Naive B cell (primary cell): ENCODE data around the gene TP53BP2. TPM values are rescaled to one million over a fixed set of nuclear protein-coding genes. Genes with fewer than 3 reads are reported as not detected.
"Not testable (repeated sequence)": the region's sequence is repeated elsewhere in the genome, so short reads cannot be mapped to it uniquely, and the experiment has no call there.

ENCODE experiments used
- ATAC-seq, 2 donors: fragments of 150-1000 bp; cut with Tn5 transposase; 2 replicates each; pipeline ENCODE4 v1.10.0; 2021; ENCODE audit warnings: low read depth in 2 of 2, mild to moderate bottlenecking in 2 of 2, moderate library complexity in 2 of 2
- DNase-seq: peaks from one replicate; pipeline ENCODE4 v3.0.0; 2022
- H3K27ac Mint-ChIP-seq, 6 donors: one replicate each; pipeline ENCODE4 v1.8.0; 2020 to 2022; ENCODE audit warnings: mild to moderate bottlenecking in 6 of 6, mixed read lengths in 6 of 6, moderate library complexity in 5 of 6, inconsistent platforms in 2 of 6
- H3K27me3 Mint-ChIP-seq, 3 donors: one replicate each; pipeline ENCODE4 v1.8.0; 2021 to 2022; ENCODE audit warnings: mixed read lengths in 3 of 3, mild to moderate bottlenecking in 1 of 3
- H3K36me3 Mint-ChIP-seq, 2 donors: one replicate each; pipeline ENCODE4 v1.8.0; 2020 to 2022; ENCODE audit warnings: mixed read lengths in 2 of 2, inconsistent platforms in 1 of 2, mild to moderate bottlenecking in 1 of 2
- H3K4me1 Mint-ChIP-seq, 3 donors: one replicate each; pipeline ENCODE4 v1.8.0; 2020 to 2022; ENCODE audit warnings: mixed read lengths in 3 of 3, inconsistent platforms in 1 of 3, mild to moderate bottlenecking in 1 of 3, moderate library complexity in 1 of 3
- H3K4me3 Mint-ChIP-seq, 8 donors: one replicate each; pipeline ENCODE4 v1.8.0; 2020 to 2022; ENCODE audit warnings: mild to moderate bottlenecking in 8 of 8, mixed read lengths in 8 of 8, moderate library complexity in 8 of 8, inconsistent platforms in 2 of 8
- H3K9me3 Mint-ChIP-seq, 7 donors: one replicate each; pipeline ENCODE4 v1.8.0; 2020 to 2022; ENCODE audit warnings: mixed read lengths in 7 of 7, mild to moderate bottlenecking in 5 of 7, inconsistent platforms in 2 of 7, moderate library complexity in 1 of 7
- polyA plus RNA-seq, 6 donors: library from polyadenylated mRNA; unstranded; fragments of 300-500 nt; fragmentation: Illumina TruSeq; gene quantifications; one replicate each; pipeline ENCODE4 v1.2.3, GENCODE V29; 2021; ENCODE audit warnings: low read depth in 6 of 6

Gene TP53BP2
- polyA plus RNA-seq, 6 donors from 2014 or later, result 2.8 to 15.5 (median 12.9) TPM

GRCh38 chr1:223845037-223845809 is 524 bp downstream of the TP53BP2 start:
- H3K4me1 Mint-ChIP-seq, result peaks cover 33 to 46% (median 36%) of the 10 kb centered on the region in 3 donors
- H3K4me3 Mint-ChIP-seq, result peak overlapping the region; percentile 91 to 97 (median 96)
- H3K36me3 Mint-ChIP-seq, result peaks cover 0 to 3% of the 10 kb centered on the region in 2 donors
- DNase-seq, result peak; percentile 78
- H3K27ac Mint-ChIP-seq, result peak overlapping the region; percentile 96 to 99 (median 98)
- H3K27me3 Mint-ChIP-seq, result peaks cover 3 to 8% (median 5%) of the 10 kb centered on the region in 3 donors
- no peaks in the 10 kb centered on the region for H3K9me3 Mint-ChIP-seq
- peak; percentile 59 to 60 for ATAC-seq

- H3K9me3 Mint-ChIP-seq, result no peaks in the 10 kb centered on the region
- peaks cover 33 to 51% (median 39%) of the 10 kb centered on the region in 3 donors for H3K4me1 Mint-ChIP-seq
- H3K27ac Mint-ChIP-seq, result peak overlapping the region; percentile 96 to 99 (median 98)
- H3K27me3 Mint-ChIP-seq, result peaks cover under 1 to 3% (median 3%) of the 10 kb centered on the region in 3 donors
- no peak for ATAC-seq
- peak overlapping the region; percentile 91 to 97 (median 96) for H3K4me3 Mint-ChIP-seq
- peaks cover 0 to 7% of the 10 kb centered on the region in 2 donors for H3K36me3 Mint-ChIP-seq
- peak; percentile 15 for DNase-seq
Measured at GRCh38 chr1:223844787-223845036, 1.0 kb downstream of the TP53BP2 start.

- ATAC-seq, result no peak
- Mint-ChIP-seq H3K4me1 (peaks cover 30 to 52% (median 39%) of the 10 kb centered on the region in 3 donors), H3K4me3 (peak overlapping the region; percentile 91 to 97 (median 96)), H3K36me3 (peaks cover 0 to 7% of the 10 kb centered on the region in 2 donors), H3K27me3 (peaks cover 0 to 3% (median 0%) of the 10 kb centered on the region in 3 donors), H3K27ac (peak overlapping the region; percentile 96 to 99 (median 98)), H3K9me3 (no peaks in the 10 kb centered on the region)
- DNase-seq, result no peak
Measured at GRCh38 chr1:223843934-223844786, 1.6 kb downstream of the TP53BP2 start.

- Mint-ChIP-seq H3K27me3 (peaks cover 0 to 3% (median 0%) of the 10 kb centered on the region in 3 donors), H3K27ac (no peak overlapping the region), H3K36me3 (peaks cover 0 to 7% of the 10 kb centered on the region in 2 donors), H3K4me3 (peak overlapping the region in 4 of 8 donors; percentile 0 to 27 (median 1)), H3K9me3 (no peaks in the 10 kb centered on the region), H3K4me1 (peaks cover 41 to 62% (median 51%) of the 10 kb centered on the region in 3 donors)
- ATAC-seq (no peak), DNase-seq (no peak)
Measured at GRCh38 chr1:223842784-223843183, 3.0 kb downstream of the TP53BP2 start.

GRCh38 chr1:223841977-223842623 is 3.6 kb downstream of the TP53BP2 start:
- H3K4me3 Mint-ChIP-seq, DNase-seq, H3K27me3 Mint-ChIP-seq, H3K9me3 Mint-ChIP-seq, ATAC-seq, H3K36me3 Mint-ChIP-seq: not testable (repeated sequence)
- Mint-ChIP-seq H3K4me1 (peaks cover 39 to 60% (median 54%) of the 10 kb centered on the region in 3 donors), H3K27ac (peak overlapping the region in 1 of 6 donors; percentile 57)

- ATAC-seq (no peak), DNase-seq (no peak)
- Mint-ChIP-seq H3K36me3 (peaks cover 0 to 7% of the 10 kb centered on the region in 2 donors), H3K9me3 (no peaks in the 10 kb centered on the region), H3K4me3 (peak overlapping the region in 1 of 8 donors; percentile 1), H3K27me3 (no peaks in the 10 kb centered on the region), H3K27ac (no peak overlapping the region), H3K4me1 (peaks cover 39 to 52% (median 46%) of the 10 kb centered on the region in 3 donors)
Measured at GRCh38 chr1:223840254-223840653, 5.5 kb downstream of the TP53BP2 start.

GRCh38 chr1:223838125-223838854 is 7.5 kb downstream of the TP53BP2 start:
- Mint-ChIP-seq H3K4me1 (peaks cover 27 to 37% (median 32%) of the 10 kb centered on the region in 3 donors), H3K9me3 (no peaks in the 10 kb centered on the region), H3K4me3 (peak overlapping the region in 1 of 8 donors; percentile 71), H3K36me3 (peaks cover 0 to 7% of the 10 kb centered on the region in 2 donors), H3K27me3 (no peaks in the 10 kb centered on the region), H3K27ac (peak overlapping the region in 4 of 6 donors; percentile 8 to 92 (median 54))
- no peak for ATAC-seq
- DNase-seq, result no peak

- Mint-ChIP-seq H3K4me1 (peaks cover 27 to 31% (median 31%) of the 10 kb centered on the region in 3 donors), H3K27ac (peak overlapping the region in 2 of 6 donors; percentile 8 to 73), H3K4me3 (peak overlapping the region in 1 of 8 donors; percentile 71), H3K9me3 (no peaks in the 10 kb centered on the region), H3K36me3 (peaks cover 0 to 7% of the 10 kb centered on the region in 2 donors), H3K27me3 (no peaks in the 10 kb centered on the region)
- ATAC-seq (no peak), DNase-seq (no peak)
Measured at GRCh38 chr1:223837687-223838086, 8.1 kb downstream of the TP53BP2 start.

GRCh38 chr1:223837206-223837605 is 8.5 kb downstream of the TP53BP2 start:
- Mint-ChIP-seq H3K27me3 (no peaks in the 10 kb centered on the region), H3K9me3 (no peaks in the 10 kb centered on the region), H3K4me3 (no peak overlapping the region), H3K36me3 (peaks cover 0 to 7% of the 10 kb centered on the region in 2 donors), H3K27ac (no peak overlapping the region), H3K4me1 (peaks cover 29 to 34% (median 30%) of the 10 kb centered on the region in 3 donors)
- DNase-seq, result no peak
- no peak for ATAC-seq

GRCh38 chr1:223836586-223836985 is 9.2 kb downstream of the TP53BP2 start:
- no peak overlapping the region for H3K27ac Mint-ChIP-seq
- H3K4me1 Mint-ChIP-seq, result peaks cover 25 to 40% (median 34%) of the 10 kb centered on the region in 3 donors
- peaks cover 0 to 7% of the 10 kb centered on the region in 2 donors for H3K36me3 Mint-ChIP-seq
- DNase-seq (no peak), ATAC-seq (no peak)
- H3K4me3 Mint-ChIP-seq, result no peak overlapping the region
- H3K27me3 Mint-ChIP-seq, result no peaks in the 10 kb centered on the region
- H3K9me3 Mint-ChIP-seq, result no peaks in the 10 kb centered on the region

GRCh38 chr1:223835754-223836153 is 10.0 kb downstream of the TP53BP2 start:
- DNase-seq, result no peak
- H3K4me3 Mint-ChIP-seq, result no peak overlapping the region
- H3K36me3 Mint-ChIP-seq, result peaks cover 0 to 7% of the 10 kb centered on the region in 2 donors
- H3K9me3 Mint-ChIP-seq, result no peaks in the 10 kb centered on the region
- H3K4me1 Mint-ChIP-seq, result peaks cover 24 to 39% (median 35%) of the 10 kb centered on the region in 3 donors
- no peaks in the 10 kb centered on the region for H3K27me3 Mint-ChIP-seq
- ATAC-seq, result peak in 1 of 2 donors; percentile 4
- no peak overlapping the region for H3K27ac Mint-ChIP-seq

GRCh38 chr1:223834660-223835263 is 11.0 kb downstream of the TP53BP2 start:
- DNase-seq (no peak), ATAC-seq (no peak)
- Mint-ChIP-seq H3K36me3 (no peaks in the 10 kb centered on the region), H3K4me3 (no peak overlapping the region), H3K27ac (no peak overlapping the region), H3K9me3 (no peaks in the 10 kb centered on the region), H3K27me3 (no peaks in the 10 kb centered on the region), H3K4me1 (peaks cover 18 to 33% (median 30%) of the 10 kb centered on the region in 3 donors)
